ENCODE data around the gene C19orf47.

The C19orf47 gene

GRCh38 chr19:40313229-40313983 lies 34.8 kb downstream of the C19orf47 start:
- DNase-seq: no peak

DNA sequence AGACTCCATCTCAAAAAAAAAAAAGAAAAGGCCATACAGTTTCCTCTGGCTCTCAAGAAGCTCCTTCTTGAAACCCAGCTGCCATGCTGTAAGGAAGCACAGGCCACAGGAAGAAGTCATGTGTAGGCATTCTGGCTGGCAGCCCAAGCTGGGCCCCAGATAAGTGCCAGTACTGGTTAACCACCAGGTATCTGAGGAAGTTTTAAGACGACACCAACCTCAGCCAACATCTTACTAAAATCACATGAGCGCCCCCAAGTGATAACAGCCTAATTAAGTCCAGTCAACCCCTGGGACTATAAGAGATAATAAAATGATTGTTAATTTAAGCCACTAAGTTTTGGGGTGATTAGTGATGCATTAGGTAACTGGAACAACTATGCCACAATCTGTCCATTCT lies 35.7 kb downstream of the C19orf47 start:
- no peak for DNase-seq

- DNase-seq: no peak
Observed at GRCh38 chr19:40309666-40310065, 38.5 kb downstream of the C19orf47 start.

- peak; percentile 36 for DNase-seq
Observed at GRCh38 chr19:40305403-40305802, 42.8 kb downstream of the C19orf47 start.

- no peak for DNase-seq
Observed at GRCh38 chr19:40304306-40304705, 43.9 kb downstream of the C19orf47 start.

DNA sequence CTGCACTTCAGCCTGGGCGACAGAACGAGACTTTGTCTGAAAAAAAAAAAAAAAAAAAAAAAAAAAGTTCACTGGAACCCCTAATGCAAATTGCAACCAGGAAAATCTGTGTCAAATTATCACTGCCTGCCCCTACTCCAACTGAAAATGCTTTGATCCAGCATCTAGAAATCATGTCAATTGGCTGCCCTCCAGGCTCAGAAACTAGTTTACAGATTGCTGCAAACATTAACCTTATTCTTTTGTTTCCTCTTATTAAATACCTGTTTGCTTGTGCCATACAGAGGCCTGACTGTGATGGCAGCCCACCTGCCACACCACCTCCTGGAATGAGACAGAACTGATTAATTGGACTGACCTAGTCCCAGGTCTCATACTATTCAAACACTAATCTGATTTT lies 44.4 kb downstream of the C19orf47 start:
- DNase-seq: no peak

- DNase-seq: no peak
Observed at GRCh38 chr19:40302224-40303011, 45.8 kb downstream of the C19orf47 start.

GRCh38 chr19:40300668-40301067 lies 47.5 kb downstream of the C19orf47 start:
- DNase-seq: no peak

GRCh38 chr19:40298026-40298425 lies 50.2 kb downstream of the C19orf47 start:
- no peak for DNase-seq

GRCh38 chr19:40294560-40294959 lies 53.6 kb downstream of the C19orf47 start:
- DNase-seq: no peak

DNA sequence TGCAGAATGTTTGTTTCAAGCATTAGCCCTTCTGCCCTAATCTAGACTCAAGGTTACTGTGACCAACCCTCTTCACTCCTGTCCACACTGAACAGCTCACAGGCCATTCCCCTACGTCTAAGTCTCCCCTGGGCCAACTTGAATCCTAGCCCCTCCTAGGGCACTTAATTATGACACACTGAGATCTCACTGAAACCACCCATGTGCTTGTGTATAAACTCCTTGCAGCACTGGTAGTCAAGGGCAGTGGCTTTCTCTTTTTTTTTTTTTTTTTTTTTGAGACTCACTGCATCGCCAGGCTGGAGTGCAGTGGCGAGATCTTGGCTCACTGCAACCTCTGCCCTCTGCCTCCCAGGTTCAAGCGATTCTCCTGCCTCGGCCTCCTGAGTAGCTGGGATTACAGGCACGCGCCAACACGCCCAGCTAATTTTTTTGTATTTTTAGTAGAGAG lies 61.2 kb downstream of the C19orf47 start:
- no peak for DNase-seq

- no peak for DNase-seq
Observed at GRCh38 chr19:40286235-40286970, 61.8 kb downstream of the C19orf47 start.

DNA sequence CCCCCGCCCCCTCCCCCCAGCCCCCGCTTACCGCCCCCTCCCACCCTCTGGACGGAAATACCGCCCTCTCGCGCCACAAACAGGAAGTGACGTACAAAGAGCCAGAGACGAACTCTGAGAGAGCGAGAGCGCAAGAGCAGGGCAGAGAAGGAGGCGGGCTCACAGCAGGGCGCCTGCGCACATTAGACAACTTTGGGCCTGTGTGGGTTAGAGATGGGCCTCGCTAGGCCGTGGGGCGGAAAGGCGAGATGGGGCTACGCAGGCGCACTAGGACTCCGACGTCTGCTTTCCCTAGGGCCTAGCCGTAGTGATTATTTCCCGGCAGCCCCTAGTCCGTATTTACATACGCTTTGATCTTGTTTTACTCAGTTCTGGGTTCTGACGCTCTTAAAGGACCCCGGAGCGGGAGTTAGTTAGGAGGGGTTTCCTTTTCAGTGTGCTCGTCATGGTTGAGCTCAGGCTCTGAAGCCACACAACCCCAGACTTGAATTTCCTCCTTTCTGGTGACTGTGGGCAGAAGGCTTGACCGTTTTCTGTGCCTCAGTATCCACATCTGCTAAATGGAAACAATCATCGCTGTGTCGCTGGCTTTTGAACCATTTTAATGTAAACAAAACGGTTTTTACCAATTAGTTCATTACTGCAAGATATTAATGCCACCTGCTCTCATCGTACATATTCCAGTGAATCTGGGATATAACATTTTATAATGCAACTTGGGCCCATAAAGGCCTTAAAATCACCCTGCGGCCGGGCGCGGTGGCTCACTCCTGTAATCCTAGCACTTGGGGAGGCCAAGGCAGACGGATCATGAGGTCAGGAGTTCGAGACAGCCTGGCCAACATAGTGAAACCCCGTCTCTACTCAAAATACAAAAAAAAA lies 62.6 kb downstream of the C19orf47 start:
- peak; percentile 97 for DNase-seq

DNA sequence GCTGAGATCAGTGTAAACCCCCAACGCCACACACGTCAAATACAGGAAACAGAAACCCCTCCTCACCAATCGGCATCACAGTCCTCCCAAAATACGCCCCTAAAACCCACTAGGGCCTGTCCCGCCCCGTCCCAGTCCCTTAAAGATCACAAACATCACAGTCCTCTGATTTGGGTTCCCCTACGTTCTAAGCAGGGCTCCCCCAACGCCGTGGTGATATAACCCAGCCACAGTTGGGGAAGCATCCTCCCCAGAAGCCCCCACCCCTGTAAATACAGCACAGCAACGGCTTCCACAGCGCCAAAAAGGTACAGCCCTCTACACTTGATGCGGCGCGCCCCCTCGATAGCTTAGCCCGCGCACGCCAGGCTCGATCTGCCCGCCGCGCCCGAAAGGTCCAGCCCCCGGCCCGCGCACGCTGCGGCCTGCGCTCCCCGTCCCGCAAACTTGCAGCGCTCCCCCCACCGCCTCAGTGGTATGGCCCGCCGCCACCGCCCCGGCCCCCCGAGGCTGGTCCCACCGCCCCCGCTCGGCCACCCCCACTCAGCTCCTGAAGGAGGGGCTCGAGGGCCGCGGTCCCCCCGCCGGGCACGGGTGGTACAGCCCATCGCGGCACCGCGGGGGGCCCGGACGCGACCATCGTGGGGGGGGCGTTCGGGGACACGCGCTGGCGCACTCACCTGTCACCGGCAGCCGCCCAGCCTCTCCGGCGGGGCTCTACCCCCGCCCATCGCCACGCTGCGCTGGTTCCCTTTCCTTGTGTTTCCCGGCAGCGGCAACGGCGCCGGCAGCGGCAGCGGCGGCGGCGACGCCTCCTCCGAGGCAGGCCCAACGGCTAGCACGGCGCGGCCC lies 63.5 kb downstream of the C19orf47 start, which contains the start of gene AKT2:
Gene AKT2 (minus strand): TSS at position 845 of the 852 bp plus-strand sequence. CDS start 20,078 bp downstream, outside the sequence.
- peak; percentile 45 for DNase-seq

DNA sequence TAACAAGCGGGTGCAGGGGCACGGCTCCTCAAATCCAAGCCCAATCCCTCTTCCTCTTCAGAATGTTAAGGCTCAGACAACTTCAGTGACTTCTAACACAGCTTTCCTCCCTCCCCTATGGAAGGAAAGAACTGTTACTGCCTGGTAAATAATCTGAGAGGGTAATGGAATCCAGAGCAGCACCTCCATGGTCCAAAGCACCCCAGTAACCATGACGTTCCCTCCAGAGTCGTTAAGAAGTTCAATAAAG lies 64.0 kb downstream of the C19orf47 start:
- DNase-seq: no peak

- DNase-seq: no peak
Observed at GRCh38 chr19:40283414-40284250, 64.6 kb downstream of the C19orf47 start.

- no peak for DNase-seq
Observed at GRCh38 chr19:40282920-40283319, 65.3 kb downstream of the C19orf47 start.

DNA sequence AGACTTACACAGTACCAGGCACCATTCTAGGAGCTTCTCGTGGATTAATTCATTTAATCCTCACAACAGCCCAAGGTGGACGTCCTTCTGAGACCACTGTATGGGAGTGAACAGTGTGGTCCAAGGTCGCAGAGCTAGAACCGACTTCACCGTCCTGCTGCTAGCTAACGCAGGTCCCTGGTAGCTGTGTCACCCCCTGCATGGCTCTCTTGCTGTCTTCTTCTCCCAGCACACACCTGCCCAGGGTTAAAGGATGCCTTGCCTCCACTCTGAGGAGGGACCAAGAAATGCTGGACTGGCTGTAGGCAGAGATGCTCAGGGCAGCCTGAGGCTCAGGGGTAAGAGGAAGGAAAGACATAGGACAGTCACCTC lies 66.0 kb downstream of the C19orf47 start:
- DNase-seq: no peak

DNA sequence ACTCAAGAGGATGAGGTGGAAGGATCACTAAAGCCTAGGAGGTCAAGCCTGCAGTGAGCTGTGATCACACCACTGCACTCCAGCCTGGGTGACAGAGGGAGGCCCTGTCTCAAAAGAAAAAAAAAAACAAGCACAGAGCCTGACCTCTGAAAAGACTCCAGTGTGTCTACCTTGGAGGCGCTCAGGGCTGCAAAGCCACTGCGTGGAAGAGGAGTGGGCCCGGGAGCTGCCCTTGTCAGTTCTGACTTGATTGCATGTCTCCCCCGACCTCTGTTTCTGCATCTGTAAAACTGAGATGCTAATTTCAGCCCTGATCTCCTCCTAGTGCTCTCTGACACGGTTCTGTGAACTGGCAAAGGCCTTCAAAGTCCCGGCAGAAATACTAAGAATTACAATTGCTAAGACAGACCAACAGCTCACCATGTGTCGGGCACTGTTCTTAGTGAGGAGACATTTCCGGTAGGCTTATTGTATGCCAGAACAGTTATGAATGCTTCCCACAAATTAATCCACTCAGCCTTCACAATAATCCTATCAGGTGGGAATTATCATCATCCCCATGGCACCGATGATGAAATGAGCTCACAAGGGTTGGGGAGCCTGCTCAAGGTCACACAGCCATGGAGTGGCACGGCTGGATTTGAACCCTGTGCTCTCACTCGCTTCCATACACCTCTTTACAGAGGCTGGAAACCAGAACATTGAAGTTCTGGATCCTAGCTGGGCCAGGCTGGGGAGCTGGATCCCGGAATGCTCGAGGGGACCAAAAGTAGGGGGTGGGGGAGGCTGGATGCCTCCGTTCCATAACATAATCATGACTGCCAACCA lies 66.6 kb downstream of the C19orf47 start:
- no peak for DNase-seq

Data from NCI-H1048 (cell line).